Right renal pelvis (tissue), 4 donors: ENCODE data around the gene DGKQ. TPM values are rescaled to one million over a fixed set of nuclear protein-coding genes. Genes with fewer than 3 reads are reported as not detected.

Source experiments
- DNase-seq, 4 donors: peaks; one replicate each; pipeline ENCODE4 v3.0.0-alpha.2; 2013; ENCODE audit warnings: low read depth in 4 of 4, low spot score in 3 of 4, missing footprints in 1 of 4
- polyA plus RNA-seq, 4 donors: library from polyadenylated mRNA; unstranded; fragments of 120-200 nt; gene quantifications; one replicate each; pipeline ENCODE4 v1.2.1, GENCODE V29; 2013; ENCODE audit not compliant: insufficient read length in 4 of 4

The DGKQ gene
- polyA plus RNA-seq, 4 donors: 6.4 to 10.4 (median 6.8) TPM

GRCh38 chr4:964346-965025 is 8.9 kb downstream of the DGKQ start:
- DNase-seq: no peak

GRCh38 chr4:963276-964225 is 9.8 kb downstream of the DGKQ start:
- DNase-seq: no peak

- no peak for DNase-seq
Observed at GRCh38 chr4:962231-963208, 10.8 kb downstream of the DGKQ start.

DNA sequence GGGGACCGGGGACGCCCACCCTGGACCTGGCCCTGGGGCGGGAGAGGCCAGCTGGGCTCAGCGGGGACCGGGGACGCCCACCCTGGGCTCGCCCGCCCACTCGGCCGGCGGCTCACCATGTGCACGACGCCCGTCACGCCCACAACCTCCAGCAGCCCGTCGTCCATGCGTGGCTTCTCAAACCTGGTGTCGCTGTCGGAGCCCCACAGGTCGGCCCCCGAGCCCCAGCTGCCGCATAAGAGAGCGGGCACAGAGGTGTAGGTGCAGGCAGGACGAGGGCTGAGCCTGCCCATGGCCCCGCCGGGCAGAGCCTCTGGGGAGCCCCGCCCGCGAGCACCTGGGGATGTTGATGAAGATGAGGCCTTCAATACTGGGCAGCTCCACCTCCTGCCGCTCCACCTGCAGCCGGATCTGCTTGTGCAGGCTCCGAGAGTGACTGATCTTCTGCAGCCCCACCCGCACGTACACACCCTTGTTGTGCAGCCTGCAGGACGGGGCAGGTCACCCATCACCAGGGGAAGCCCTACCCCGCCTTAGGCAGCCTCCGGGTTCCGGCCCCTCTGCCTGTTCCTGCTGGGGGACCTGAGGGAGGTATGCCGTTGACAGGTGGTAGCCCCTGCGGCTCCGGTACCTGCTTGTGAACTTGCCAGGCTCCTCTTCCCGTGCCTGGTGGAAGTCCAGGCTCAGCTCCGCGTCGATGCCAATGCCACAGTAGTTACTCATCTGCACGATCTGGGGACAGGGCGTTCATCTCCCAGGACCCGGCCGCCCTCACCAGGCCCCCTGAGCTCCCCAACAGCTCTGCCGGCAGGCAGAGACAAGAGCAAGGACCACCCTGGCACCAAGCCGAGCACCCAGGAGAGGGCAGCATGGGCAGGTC is 11.8 kb downstream of the DGKQ start:
- DNase-seq: no peak

DNA sequence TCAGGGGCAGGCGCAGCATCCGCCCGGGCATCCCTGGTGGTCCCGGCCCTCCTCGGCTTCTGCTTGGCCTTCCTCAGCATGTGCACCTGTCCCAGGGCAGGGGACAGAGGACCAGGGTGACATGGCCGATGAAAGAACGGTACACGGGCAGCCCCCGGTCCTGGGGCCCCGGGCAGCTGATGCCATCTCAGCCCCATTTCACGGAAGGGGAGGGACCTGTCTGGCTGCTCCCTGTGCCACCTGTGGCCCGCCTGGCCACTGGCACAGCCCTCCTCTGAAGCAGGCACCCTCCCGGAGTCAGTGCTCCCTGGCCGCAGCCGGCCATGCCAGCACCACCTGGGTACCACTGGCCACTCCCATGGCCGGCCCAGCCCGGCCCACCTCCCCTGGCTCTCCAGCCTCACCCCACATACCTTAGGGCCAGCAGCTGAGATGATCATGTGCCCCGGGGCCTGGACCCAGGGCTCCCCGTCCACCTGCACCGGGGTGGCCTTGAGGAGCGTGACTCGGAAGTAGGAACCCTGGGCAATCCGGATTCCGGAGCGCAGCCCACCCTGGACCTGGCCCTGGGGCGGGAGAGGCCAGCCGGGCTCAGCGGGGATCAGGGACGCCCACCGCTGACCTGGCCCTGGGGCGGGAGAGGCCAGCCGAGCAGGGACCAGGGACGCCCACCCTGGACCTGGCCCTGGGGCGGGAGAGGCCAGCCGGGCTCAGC is 12.6 kb downstream of the DGKQ start:
- DNase-seq: no peak

DNA sequence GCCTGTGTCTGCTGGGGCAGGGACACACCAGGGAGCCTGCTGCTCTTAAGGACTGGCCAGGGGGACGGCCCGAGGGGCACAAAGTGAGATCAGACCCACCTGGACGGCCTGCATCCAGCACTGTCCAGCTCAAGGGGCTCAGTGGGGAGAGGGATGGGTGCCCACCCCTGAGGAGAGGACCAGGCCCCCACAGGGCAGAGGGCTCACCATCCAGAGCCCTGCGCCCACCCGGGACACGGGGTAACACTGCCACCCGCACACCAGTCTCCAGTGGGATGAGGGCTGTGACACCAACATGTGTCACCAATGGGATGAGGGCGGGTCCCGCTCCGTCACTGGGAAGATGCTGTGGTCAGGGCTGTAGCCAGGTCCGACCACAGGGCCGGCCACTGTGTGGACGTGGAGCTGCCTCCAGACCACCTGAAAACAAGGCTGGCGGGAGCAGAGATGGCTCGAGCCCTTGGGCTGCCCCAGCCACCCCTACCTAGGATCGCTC is 13.2 kb downstream of the DGKQ start:
- DNase-seq: no peak

GRCh38 chr4:959338-960139 is 13.8 kb downstream of the DGKQ start:
- DNase-seq: no peak

GRCh38 chr4:958696-959337 is 14.6 kb downstream of the DGKQ start:
- DNase-seq: no peak

GRCh38 chr4:958314-958665 is 15.1 kb downstream of the DGKQ start:
- no peak for DNase-seq

- no peak for DNase-seq
Observed at GRCh38 chr4:957581-958313, 15.6 kb downstream of the DGKQ start.

- DNase-seq: no peak
Observed at GRCh38 chr4:957231-957580, 16.2 kb downstream of the DGKQ start.

DNA sequence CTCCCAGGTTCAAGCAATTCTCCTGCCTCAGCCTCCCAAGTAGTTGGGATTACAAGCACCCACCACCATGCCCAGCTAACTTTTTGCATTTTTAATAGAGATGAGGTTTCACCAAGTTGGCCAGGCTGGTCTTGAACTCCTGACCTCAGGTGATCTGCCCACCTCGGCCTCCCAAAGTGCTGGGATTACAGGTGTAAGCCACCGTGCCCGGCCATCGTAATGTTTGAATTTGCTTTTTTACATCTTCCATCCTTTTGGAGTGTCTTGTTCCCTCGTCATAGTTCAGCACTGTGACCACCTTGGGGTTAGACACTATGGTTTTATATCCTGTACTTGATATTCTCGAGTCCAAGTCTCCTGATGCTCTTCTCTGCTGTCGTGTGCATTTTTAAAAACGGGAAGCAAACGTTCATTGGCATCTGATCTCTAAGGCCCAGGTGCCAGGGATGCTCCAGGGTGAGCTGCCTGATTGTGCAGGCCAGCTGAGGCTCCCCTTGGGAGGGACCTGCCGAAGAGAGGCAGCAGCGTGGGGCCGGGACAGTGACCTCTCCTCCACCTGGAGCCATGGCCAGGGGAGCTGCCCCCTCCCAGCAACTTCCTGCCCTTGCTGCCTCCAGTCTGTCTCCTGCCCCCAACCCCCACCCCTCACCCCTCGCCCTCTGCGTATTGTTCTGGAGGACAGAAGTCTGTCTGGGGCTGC is 16.7 kb downstream of the DGKQ start:
- DNase-seq: no peak

DNA sequence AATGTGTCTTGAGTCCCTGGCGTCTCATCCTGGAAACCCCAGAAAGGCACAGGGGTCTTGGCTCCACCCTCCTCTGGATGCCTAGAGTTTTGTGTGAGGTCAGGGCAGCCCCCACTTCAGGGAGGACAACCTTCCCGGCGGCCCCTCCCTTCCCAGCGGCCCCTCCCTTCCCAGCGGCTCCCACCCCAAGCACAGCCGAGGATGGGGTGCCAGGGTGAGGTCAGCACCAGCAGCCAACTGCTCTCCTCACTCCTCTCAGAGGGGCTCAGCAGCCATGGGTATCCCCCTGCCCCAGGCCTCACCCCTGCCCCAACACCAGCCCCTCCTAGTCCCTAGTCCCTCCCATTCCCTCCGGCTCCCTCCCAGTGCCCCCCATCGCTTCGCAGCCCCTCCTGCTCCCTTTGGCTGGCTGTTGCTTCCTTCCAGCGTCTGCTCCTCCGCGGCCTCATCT is 17.4 kb downstream of the DGKQ start:
- no peak for DNase-seq

DNA sequence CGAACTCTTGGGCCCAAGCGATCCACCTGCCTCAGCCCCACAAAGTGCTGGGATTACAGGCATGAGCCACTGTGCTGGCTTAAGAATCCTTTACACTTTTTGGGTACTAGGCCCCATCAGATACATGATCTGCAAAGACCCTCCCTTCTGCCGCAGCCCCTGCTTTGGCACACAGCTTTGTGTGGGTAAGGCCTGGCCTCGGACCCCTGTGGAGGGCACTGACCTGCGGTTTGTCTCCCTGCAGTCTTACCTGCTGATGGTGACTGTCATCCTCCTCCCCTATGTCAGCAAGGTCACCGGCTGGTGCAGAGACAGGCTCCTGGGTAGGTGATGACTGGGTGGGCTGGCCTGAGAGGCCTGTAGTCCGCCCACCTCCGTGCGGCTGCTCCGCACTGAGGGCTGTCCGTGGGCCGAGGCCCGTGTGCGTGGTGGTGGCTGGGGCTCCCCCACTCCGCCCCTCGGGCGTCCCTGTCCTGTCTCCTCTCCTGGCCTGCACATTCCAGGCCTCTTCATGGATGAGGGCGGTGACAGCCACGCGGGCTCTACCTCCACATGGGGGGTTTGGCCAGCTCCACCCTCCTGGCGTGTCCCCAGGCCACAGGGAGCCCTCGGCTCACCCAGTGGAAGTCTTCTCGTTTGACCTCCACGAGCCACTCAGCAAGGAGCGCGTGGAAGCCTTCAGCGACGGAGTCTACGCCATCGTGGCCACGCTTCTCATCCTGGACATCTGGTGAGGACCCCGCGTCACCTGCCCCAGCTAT is 18.0 kb downstream of the DGKQ start:
- no peak for DNase-seq

- DNase-seq: no peak
Observed at GRCh38 chr4:954211-955020, 19.0 kb downstream of the DGKQ start.
